DMS 273 (cell line): ENCODE data around the gene MYO16.
"Not testable (repeated sequence)": the region's sequence is repeated elsewhere in the genome, so short reads cannot be mapped to it uniquely, and the experiment has no call there.

Experiments
- DNase-seq: peaks from one replicate; lab custom pipeline; 2025; ENCODE audit not compliant: unreplicated experiment; lab: John Stamatoyannopoulos, UW

Gene MYO16

GRCh38 chr13:108741930-108742329 lies 112.5 kb downstream of the MYO16 start:
- DNase-seq: no peak

GRCh38 chr13:108742701-108743451 lies 113.5 kb downstream of the MYO16 start:
- DNase-seq: no peak

DNA sequence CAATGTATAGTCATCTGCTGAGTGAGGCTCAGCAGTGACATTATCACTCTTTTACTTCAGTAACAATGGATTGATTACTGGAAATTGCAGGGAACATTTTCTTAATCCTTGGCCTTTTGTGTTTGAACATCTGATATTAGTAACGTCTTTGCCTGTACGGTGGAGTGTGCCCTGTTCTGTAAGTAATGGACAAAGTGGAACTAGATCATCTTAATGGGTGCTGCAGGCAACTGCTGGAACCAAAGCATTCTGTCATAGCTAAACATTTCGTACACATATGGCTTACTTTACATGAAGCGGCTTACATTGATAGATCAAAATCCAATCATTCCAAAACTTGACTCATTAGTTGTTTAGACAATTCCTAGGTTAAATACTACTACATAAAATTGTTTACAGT lies 114.1 kb downstream of the MYO16 start:
- no peak for DNase-seq

DNA sequence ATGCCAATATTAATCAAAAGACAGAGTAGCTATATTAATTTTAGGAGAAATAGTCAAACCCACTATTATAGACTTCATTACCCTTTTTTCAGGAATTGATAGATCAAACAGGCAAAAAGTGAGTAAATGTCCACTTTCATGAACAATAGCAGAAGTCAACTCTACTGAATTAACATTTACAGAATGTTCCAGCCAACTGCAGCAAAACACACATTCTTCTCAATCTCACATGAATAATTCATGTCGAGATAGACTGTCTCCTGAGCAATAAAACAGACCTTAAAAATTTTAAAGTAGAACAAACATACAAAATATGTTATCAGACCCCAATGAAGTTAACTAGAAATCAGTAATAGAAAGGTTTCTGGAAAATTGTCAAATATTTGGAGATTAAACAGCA lies 118.4 kb downstream of the MYO16 start:
- no peak for DNase-seq

DNA sequence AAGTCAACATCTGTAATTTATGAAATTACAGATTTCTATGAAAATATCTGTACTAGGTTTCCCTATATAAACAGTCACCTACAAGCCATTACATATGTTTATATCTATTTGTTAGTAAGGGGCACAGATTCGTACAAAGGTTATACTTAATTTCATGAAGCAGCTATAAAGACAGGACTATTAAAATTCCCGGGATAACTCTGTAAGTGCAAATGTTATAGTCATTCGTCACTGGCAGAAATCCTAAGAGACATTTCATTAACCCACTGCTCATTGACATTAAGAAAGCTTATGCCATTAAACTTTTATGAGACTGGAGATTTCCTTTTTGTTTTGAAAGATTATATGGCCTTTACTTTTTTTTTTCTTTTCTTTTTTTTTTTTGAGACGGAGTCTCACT lies 122.9 kb downstream of the MYO16 start:
- no peak for DNase-seq

DNA sequence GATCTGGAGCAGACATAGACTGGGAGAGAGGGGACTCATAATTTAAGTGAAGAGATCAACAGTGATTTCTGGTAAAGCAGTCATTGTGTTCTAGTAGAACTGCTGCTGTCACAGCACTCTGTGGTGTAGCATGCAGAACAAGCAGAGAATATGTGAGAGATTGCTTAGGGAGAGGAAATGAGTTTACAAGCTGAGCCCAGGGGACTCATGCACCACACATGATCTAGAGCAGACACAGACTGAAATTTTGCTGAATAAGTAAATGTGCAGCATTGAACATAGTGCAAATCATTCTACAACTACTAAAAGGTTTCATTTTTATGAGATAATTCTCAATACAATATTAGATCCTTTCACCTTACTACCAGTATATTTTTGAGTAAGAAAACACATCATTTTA lies 125.7 kb downstream of the MYO16 start:
- no peak for DNase-seq

- no peak for DNase-seq
These were observed 130.7 kb downstream of the MYO16 start for GRCh38 chr13:108760129-108760528.

GRCh38 chr13:108760541-108760940 lies 131.1 kb downstream of the MYO16 start:
- no peak for DNase-seq

GRCh38 chr13:108768035-108768434 lies 138.6 kb downstream of the MYO16 start:
- DNase-seq: no peak

DNA sequence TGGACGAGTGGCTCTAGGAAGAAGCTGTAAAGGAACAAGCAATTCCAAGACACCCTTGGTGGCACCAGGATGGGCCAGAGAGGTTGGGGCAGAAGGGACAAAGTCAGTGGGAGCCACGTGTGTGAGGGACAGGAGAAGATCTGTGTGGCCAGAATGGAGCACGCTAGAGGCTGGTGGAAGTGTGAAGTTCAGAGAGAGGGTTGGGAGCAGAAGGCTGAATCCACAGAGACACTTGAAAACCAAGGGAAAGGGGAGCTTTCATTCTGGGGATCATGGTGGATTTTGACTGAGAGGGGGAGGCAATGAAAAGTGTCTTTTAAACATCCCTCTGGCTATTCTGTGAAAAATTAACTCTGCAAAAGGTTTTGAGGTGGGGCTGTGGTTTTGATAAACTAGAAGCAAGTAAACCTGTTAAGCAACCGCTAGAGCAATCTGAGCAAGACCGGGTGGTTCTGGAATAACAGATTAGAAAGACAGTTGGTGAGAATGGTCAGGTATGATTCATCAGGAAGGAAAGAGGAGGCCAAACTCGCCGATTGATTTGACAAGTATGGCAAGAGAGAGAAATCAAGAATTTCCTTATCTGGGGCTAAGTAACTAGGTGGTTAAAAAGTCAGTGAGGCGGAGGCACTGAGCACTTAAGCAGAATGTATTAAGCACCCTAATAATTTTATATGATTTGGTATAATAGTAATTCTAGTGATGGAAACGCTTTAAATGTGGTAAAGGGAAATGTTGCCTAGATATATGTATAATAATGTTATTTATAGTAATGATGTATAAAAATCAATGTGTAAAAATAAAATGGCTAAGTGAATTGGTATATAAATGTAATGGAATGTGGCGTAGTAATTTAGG lies 140.0 kb downstream of the MYO16 start:
- no peak for DNase-seq

DNA sequence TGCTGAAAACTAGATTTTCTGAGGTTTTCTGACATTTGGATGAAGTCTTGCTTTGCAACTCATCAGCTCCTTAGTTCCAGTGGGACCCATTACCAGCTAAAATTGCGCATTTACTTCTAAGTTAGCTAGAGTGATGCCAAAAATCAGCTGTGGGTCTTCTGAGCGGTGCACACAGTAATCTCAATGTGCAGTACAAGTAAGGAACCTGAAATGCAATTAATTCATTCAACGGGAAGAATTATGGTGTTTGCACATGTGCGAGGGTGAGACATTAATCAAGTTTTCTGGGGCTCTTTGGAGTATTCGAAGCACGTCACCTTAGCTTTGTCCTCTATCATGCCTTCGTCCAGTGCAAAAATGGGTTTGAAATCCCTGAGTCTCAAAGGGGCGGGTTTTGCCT lies 146.2 kb downstream of the MYO16 start:
- DNase-seq: no peak

DNA sequence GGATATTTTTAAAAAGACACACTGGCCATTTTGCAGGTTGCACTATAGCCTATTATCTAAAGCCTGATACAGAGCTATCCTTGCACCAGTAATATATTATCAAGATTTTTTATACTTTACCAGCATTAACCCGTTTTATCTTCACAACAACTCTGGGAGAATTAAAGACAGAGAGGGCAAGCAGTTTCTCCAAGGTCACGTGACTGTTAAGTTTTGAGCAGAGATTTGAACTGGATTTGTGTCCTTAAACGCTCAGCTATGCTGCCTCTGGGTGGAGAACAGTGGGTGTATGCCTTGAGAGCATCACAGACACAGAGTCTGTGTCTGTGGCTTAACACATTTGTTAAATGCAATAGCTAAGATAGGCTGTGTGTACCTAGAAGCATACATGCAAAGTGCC lies 147.2 kb downstream of the MYO16 start:
- DNase-seq: no peak

DNA sequence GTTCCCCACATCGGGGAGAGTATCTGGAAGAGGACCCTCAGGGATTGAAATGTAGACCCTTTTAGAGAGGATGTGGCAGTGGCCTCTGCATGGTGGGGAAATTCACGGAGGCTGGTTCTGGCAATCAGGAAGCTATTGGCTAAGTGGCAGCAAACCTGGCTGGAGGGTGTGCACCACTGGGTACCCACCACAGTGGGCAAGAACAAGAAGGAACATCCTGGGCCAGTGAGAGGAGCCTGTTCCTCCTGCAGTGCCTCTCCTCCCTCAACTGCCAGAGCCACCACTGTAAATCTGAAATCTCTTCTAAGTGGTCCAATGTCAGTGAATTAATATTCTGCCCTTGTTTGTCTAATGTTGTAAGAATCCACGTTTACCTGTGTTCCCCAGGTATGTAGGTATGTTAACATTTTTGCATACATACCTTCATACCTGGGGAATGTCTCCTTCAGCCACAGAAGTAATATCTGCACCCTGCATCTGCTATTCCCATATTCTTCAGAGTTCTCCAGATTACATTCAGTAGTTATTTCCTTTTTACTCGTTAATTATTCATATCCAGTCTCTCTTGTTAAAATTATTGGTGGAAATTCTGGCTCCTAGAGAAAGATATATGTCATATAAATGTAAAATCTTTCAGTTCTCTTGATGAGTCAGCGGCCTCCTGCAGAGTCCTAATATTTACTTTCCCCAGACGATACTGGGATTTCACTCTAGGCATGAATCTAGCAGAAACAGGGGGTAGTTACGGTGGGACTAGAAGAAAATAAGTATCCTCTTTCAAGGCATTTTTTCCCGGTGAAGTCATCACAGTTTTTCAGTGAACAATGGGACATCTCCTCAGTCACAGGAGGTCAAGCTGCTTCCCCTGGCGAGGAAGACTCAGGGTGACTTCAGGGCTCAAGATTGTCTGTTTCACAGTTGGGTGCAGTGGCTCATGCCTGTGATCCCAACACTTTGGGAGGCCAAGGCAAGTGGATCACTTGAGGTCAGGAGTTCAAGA lies 148.3 kb downstream of the MYO16 start:
- DNase-seq: no peak

GRCh38 chr13:108779308-108779707 lies 149.9 kb downstream of the MYO16 start:
- no peak for DNase-seq

DNA sequence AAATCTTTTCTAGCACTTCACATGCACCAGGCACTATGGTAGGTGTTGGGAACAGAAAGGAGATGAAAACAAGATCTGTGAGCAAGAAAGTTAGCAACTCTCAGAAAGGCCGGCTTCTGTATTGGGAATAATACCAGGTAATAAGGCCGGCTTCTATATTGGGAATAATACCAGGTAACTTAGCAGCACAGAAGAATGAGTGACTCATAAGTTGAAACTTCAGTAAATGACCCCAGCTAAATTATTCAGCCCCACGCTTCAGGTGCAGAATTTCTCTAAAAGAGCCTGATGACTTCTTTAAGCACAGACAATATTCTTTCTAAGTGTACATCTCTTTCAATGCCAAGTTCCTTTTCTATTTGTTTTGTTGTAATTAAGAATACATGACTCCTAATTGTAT lies 151.3 kb downstream of the MYO16 start:
- DNase-seq: no peak

DNA sequence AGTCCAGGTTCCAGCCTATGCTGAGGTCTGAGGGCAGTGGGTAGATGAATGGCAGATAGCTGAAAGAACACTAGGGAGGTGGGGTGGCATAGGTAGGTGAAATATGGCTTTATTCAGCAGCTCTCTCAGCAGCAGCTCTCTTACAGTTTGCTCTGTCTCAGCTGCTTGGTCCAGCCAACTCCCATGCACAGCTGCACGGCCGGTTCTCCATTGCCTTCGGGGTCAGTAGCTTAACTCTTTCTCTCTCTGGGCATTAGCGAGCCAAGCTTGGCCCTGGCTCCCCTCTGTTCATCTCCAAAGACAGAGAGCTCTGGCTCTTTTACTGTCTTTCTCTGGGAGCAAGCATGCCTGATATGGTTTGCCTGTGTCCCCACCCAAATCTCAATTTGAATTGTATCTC lies 151.9 kb downstream of the MYO16 start:
- no peak for DNase-seq

GRCh38 chr13:108782480-108782879 lies 153.1 kb downstream of the MYO16 start:
- DNase-seq: not testable (repeated sequence)

- DNase-seq: no peak
These were observed 156.4 kb downstream of the MYO16 start for GRCh38 chr13:108785844-108786243.

GRCh38 chr13:108786456-108787200 lies 157.2 kb downstream of the MYO16 start:
- no peak for DNase-seq

GRCh38 chr13:108787700-108788414 lies 158.4 kb downstream of the MYO16 start:
- DNase-seq: no peak
